Mesothelial cell of epicardium (in vitro differentiated cells): ENCODE measurements around the gene SLC25A12. TPM values are rescaled to one million over a fixed set of nuclear protein-coding genes. Genes with fewer than 3 reads are reported as not detected.

Experiments
- DNase-seq, 2 experiments: peaks; one replicate each; pipeline ENCODE4 v3.0.0; 2021; ENCODE audit warnings: low spot score in 2 of 2; ENCODE audit not compliant: unreplicated experiment in 2 of 2
- H3K27ac Mint-ChIP-seq: 2 replicates; pipeline ENCODE4 v1.8.0; 2021; ENCODE audit warnings: mixed read lengths
- H3K27me3 Mint-ChIP-seq: 2 replicates; pipeline ENCODE4 v1.8.0; 2021; ENCODE audit warnings: low read depth, mixed read lengths
- H3K36me3 Mint-ChIP-seq: 2 replicates; pipeline ENCODE4 v1.8.0; 2021; ENCODE audit warnings: mixed read lengths
- H3K4me1 Mint-ChIP-seq: 2 replicates; pipeline ENCODE4 v1.8.0; 2021; ENCODE audit warnings: mixed read lengths
- H3K4me3 Mint-ChIP-seq: 2 replicates; pipeline ENCODE4 v1.8.0; 2021; ENCODE audit warnings: mild to moderate bottlenecking, moderate library complexity, mixed read lengths
- H3K9me3 Mint-ChIP-seq: 2 replicates; pipeline ENCODE4 v1.8.0; 2021; ENCODE audit warnings: mixed read lengths
- total RNA-seq: library from RNA; stranded (reverse); gene quantifications from 3 replicates; pipeline ENCODE4 v1.2.1, GENCODE V29; 2021
- TF ChIP-seq, protein P1 (sequence below): fragments of 200-600 bp; sonication (generic); IDR thresholded peaks from one replicate; pipeline ENCODE4 v1.5.0; 2021; ENCODE audit warnings: antibody characterized with exemption; ENCODE audit not compliant: unreplicated experiment

SLC25A12 gene
- total RNA-seq, 1 donor from 2014 or later: 25.4 TPM

DNA sequence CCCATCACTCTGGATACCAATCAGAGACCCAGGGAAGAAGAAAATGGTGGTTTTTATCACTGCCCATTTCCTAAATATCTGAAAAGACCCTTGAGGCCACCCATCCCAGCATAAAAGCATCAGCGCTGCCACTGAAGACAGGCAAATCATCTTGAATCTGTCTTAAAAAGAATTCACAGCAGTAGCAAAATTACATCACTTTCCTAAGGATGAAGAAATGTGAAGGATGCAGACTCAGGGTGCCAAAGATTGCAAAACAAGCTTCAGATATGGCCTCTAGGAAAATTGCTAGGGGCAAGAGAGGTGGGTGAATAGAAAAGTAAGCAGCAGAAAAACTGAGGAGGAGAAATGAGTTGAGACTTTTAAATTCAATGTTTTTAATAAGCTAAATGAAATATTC lies 70.0 kb downstream of the SLC25A12 start:
- H3K27ac Mint-ChIP-seq: no peak overlapping the region
- no peak for DNase-seq
- H3K27me3 Mint-ChIP-seq: no peaks in the 10 kb centered on the region

DNA sequence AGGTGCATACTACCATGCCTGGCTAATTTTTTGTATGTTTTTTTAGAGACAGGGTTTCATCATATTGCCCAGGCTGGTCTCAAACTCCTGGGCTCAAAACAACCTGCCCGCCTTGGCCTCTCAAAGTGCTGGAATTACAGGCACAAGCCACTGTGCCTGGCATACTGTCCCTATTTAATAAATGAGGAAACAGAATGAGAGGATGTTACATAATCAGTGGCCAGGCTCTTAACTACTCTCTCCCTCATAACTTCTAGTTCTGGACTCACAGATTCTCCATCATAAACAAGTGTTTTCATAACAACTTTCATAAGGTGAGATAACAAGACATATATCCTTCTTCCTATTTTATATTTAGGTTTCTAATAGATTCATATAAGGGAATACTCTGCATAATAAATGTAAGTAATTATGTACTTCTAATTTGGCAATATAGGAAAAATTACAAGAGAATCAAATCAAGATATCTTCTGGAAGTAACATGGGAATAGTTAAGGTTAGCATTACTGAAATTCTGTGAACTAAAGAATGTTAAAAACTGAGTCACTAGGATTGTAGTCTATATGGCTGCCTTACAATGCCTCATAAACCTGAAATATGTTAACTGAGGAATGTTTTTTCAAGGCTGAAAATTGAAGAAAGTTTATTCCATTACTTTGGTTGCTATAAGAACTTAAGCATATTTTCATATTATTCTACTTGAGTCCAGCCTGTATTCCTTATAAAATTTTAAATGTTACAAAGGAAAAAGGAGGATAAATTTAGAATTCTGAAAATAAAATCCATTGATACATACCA lies 71.3 kb downstream of the SLC25A12 start:
- peaks cover 20% of the 10 kb centered on the region for H3K36me3 Mint-ChIP-seq

More for the DNA sequence above, 70.0 kb downstream of the SLC25A12 start:
- Mint-ChIP-seq H3K4me1 (no peaks in the 10 kb centered on the region), H3K9me3 (peaks cover 13% of the 10 kb centered on the region), H3K4me3 (no peak overlapping the region), H3K36me3 (peaks cover 31% of the 10 kb centered on the region)
- TF ChIP-seq, protein P1, sequence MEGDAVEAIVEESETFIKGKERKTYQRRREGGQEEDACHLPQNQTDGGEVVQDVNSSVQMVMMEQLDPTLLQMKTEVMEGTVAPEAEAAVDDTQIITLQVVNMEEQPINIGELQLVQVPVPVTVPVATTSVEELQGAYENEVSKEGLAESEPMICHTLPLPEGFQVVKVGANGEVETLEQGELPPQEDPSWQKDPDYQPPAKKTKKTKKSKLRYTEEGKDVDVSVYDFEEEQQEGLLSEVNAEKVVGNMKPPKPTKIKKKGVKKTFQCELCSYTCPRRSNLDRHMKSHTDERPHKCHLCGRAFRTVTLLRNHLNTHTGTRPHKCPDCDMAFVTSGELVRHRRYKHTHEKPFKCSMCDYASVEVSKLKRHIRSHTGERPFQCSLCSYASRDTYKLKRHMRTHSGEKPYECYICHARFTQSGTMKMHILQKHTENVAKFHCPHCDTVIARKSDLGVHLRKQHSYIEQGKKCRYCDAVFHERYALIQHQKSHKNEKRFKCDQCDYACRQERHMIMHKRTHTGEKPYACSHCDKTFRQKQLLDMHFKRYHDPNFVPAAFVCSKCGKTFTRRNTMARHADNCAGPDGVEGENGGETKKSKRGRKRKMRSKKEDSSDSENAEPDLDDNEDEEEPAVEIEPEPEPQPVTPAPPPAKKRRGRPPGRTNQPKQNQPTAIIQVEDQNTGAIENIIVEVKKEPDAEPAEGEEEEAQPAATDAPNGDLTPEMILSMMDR: no peak

DNA sequence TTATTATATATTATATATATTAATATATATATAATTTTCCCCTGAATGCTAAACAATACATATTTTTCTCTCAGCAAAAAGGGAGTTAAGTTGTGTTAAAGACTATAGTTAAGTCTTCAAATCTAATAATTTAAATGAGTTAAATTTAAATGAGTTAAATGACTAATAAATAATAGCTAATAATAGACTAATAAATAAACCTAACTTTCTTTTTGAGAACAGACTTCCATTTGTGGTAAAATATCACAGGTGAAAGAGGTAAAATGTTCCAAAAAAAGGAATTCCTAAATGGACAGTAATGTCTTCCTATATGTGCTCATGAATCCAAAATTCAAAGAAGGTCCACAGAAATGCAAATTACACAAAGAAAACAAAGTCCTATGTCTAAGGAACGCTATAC lies 74.6 kb downstream of the SLC25A12 start:
- no peak overlapping the region for H3K27ac Mint-ChIP-seq
- H3K4me3 Mint-ChIP-seq: no peak overlapping the region
- H3K4me1 Mint-ChIP-seq: no peaks in the 10 kb centered on the region
- H3K27me3 Mint-ChIP-seq: no peaks in the 10 kb centered on the region
- TF ChIP-seq, protein P1: no peak
- H3K9me3 Mint-ChIP-seq: no peaks in the 10 kb centered on the region
- H3K36me3 Mint-ChIP-seq: peaks cover 5% of the 10 kb centered on the region
- no peak for DNase-seq

More for the DNA sequence above, 71.3 kb downstream of the SLC25A12 start:
- Mint-ChIP-seq H3K4me1 (no peaks in the 10 kb centered on the region), H3K27ac (no peak overlapping the region), H3K27me3 (no peaks in the 10 kb centered on the region), H3K4me3 (no peak overlapping the region), H3K9me3 (peaks cover 3% of the 10 kb centered on the region)
- no peak for DNase-seq
- TF ChIP-seq, protein P1: no peak

DNA sequence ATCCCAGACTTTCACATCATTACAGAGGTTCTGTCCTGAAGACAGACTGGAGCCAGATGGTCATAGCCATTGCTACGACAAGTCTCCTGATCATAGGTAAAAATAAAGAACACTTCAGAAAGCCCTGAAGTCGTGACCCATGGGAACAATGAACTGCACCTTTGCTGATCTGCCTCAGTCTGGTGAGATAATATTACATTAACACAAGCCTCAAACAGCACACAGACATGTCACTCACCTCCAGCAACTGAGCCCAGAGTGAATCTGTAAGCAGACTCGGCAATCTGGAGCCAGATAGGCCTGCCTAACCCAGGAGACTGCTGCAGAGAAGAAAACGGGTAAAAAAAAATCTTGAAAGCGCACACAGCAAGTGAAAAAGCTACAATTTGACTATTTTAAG lies 79.2 kb downstream of the SLC25A12 start:
- no peak for DNase-seq
- Mint-ChIP-seq H3K27me3 (no peaks in the 10 kb centered on the region), H3K9me3 (no peaks in the 10 kb centered on the region), H3K36me3 (peaks cover 2% of the 10 kb centered on the region), H3K27ac (no peak overlapping the region), H3K4me3 (no peak overlapping the region), H3K4me1 (peaks cover 16% of the 10 kb centered on the region)
- TF ChIP-seq, protein P1: no peak

DNA sequence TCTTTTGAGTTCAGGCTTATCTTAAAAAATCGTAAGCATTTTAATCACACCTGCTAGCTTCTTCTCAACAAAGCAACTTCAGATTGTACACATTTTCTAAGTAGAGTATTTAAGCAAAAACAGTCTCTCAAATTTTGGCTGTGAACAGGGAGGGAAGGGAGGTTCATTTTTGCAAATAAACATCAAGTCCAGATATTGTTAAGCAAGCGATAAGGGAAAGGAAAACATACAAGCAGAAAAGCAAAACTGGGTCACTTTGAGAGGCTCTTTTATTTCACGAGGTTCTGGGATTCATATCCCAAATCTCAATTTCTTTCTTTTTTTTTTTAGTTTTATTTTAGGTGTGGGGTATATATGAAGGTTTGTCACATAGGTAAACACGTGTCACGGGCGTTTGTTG lies 79.9 kb downstream of the SLC25A12 start:
- no peak overlapping the region for H3K27ac Mint-ChIP-seq
- no peak overlapping the region for H3K4me3 Mint-ChIP-seq
- H3K27me3 Mint-ChIP-seq: no peaks in the 10 kb centered on the region
- DNase-seq: no peak
- H3K36me3 Mint-ChIP-seq: peaks cover 2% of the 10 kb centered on the region
- no peaks in the 10 kb centered on the region for H3K9me3 Mint-ChIP-seq
- TF ChIP-seq, protein P1: no peak
- H3K4me1 Mint-ChIP-seq: peaks cover 16% of the 10 kb centered on the region
